ENCODE data around the gene SLC39A6.
A peak's percentile ranks its signal among the peaks of the same experiment; 100 is the strongest.

Gene SLC39A6

GRCh38 chr18:36129300-36130038 is at the start of gene SLC39A6, which contains the start of gene ELP2:
Gene SLC39A6, minus strand, starts transcription at chr18:36129340. Its CDS starts 2,333 bp downstream, at chr18:36127007.
Gene ELP2, plus strand, starts transcription at chr18:36129899. Its CDS starts 35 bp downstream, at chr18:36129934.
- H3K9me3 ChIP-seq (ENCODE audit: control insufficient read depth, insufficient read depth, low read depth, low read length): no peaks in the 10 kb centered on the region
- H3K36me3 ChIP-seq (ENCODE audit: control insufficient read depth in 2 of 2, insufficient read depth in 1 of 2, low read length in 2 of 2): peaks cover 0 to 22% of the 10 kb centered on the region in 2 experiments; a peak in 2 of 3 replicates
- ChIA-PET CTCF (interaction anchor here (0.6 to 3.4 kb wide), 5 partner anchors 9 to 155 kb away, joined by 3 to 11 read pairs (median 4); no protein-coding TSS in a partner anchor), POLR2A (interaction anchor here (0.7 to 2.5 kb wide), 12 partner anchors 9 to 694 kb away, joined by 3 to 11 read pairs (median 4); partner anchors contain the start of genes RMP24 and RPRD1A)
- H3K4me3 ChIP-seq (ENCODE audit: low read depth, low read length): peak within 1 kb of the TSS; percentile 62
- peak within 1 kb of the TSS; percentile 90 for H3K27ac ChIP-seq (ENCODE audit: extremely low read depth, low read depth, low read length)
- H3K4me1 ChIP-seq (ENCODE audit: control insufficient read depth, insufficient read depth, low read length): no peaks in the 10 kb centered on the region; the same call in 1 of the 2 replicates
- TF ChIP-seq ZNF555 (tag by site-specific recombination; conservative IDR thresholded peaks at IDR 0.05) (no peak), GLIS1 (tag by site-specific recombination; IDR thresholded peaks at IDR 0.05) (peak; percentile 93), ZNF623 (tag by site-specific recombination; IDR thresholded peaks at IDR 0.05) (no peak), ZNF133 (tag by site-specific recombination; IDR thresholded peaks at IDR 0.05) (no peak), ZNF366 (tag by site-specific recombination; conservative IDR thresholded peaks at IDR 0.05) (no peak), ZFP37 (tag by site-specific recombination; IDR thresholded peaks at IDR 0.05) (peak; percentile 83), ZNF624 (tag by site-specific recombination; IDR thresholded peaks at IDR 0.05) (no peak), ZNF626 (tag by site-specific recombination; IDR thresholded peaks at IDR 0.05) (no peak), ZSCAN4 (tag by site-specific recombination; IDR thresholded peaks at IDR 0.05) (no peak), ZNF768 (tag by site-specific recombination; IDR thresholded peaks at IDR 0.05) (no peak), ZNF148 (tag by site-specific recombination; IDR thresholded peaks at IDR 0.05; ENCODE audit: borderline replicate concordance) (no peak), GLI2 (tag by site-specific recombination; IDR thresholded peaks at IDR 0.05; ENCODE audit: borderline replicate concordance, low read depth) (no peak), ZNF701 (tag by site-specific recombination; IDR thresholded peaks at IDR 0.05) (no peak), ZBTB7A (tag by site-specific recombination; IDR thresholded peaks at IDR 0.05; ENCODE audit: low read depth) (0 out of 2 replicates have a peak, but pooled peaks have one; percentile 22), ZNF48 (tag by site-specific recombination; IDR thresholded peaks at IDR 0.05) (no peak), ZNF707 (tag by site-specific recombination; IDR thresholded peaks at IDR 0.05) (no peak), ZNF654 (tag by site-specific recombination; IDR thresholded peaks at IDR 0.05; ENCODE audit: low read depth) (no peak), ZNF26 (tag by site-specific recombination; IDR thresholded peaks at IDR 0.05) (no peak), ZSCAN16 (tag by site-specific recombination; IDR thresholded peaks at IDR 0.05) (no peak), BCL11A (tag by site-specific recombination; IDR thresholded peaks at IDR 0.05; ENCODE audit: low read depth) (no peak), KLF9 (tag by site-specific recombination; IDR thresholded peaks at IDR 0.05; ENCODE audit: low read depth) (peak; percentile 98), ZNF157 (tag by site-specific recombination; IDR thresholded peaks at IDR 0.05) (no peak; the same call in 1 of the 2 replicates), PBX3 (CRISPR knock-in tag; IDR thresholded peaks at IDR 0.05) (peak; percentile 22), ZNF76 (tag by site-specific recombination; IDR thresholded peaks at IDR 0.05; ENCODE audit: borderline replicate concordance, low read depth) (0 out of 2 replicates have a peak, but pooled peaks have one; percentile 10), ZNF202 (tag by site-specific recombination; IDR thresholded peaks at IDR 0.05; ENCODE audit: borderline replicate concordance) (no peak), ZNF211 (tag by site-specific recombination; IDR thresholded peaks at IDR 0.05; ENCODE audit: low read depth) (no peak)
- TF ChIP-seq, protein P1, sequence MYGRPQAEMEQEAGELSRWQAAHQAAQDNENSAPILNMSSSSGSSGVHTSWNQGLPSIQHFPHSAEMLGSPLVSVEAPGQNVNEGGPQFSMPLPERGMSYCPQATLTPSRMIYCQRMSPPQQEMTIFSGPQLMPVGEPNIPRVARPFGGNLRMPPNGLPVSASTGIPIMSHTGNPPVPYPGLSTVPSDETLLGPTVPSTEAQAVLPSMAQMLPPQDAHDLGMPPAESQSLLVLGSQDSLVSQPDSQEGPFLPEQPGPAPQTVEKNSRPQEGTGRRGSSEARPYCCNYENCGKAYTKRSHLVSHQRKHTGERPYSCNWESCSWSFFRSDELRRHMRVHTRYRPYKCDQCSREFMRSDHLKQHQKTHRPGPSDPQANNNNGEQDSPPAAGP (tag by site-specific recombination; IDR thresholded peaks at IDR 0.05): peak; percentile 43; the same call in 1 of the 2 replicates
